DMS153 treated with DMSO at 0.1 percent for 48 hours (cell line): Measurements from ENCODE around the gene RAB9B.

Experiments
- DNase-seq: peaks from one replicate; lab custom pipeline; 2025; ENCODE audit not compliant: unreplicated experiment; lab: John Stamatoyannopoulos, UW

The RAB9B gene

DNA sequence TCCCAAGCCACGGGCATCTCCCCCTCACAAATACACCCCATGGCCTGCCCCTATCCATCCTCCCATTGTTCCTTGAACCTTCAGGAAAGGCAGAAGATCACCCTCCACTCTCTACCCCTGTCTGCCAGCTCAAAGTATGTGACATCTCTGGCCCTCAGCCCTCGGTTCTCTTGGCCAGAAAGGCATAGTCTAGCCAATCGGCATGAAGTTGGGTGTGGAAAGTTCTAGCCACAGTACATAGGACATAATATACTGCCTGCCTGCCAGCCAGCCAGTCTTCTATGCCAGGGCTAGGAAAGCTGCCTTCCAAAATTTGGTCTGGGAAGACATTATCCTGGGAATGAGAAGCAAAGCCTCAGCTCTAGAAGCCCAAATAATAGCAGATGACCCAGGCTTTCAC lies 58.6 kb downstream of the RAB9B start:
- DNase-seq = no peak
